Sciatic nerve (tissue), 2 donors: Measurements from ENCODE around the gene UGT1A5. TPM values are rescaled to one million over a fixed set of nuclear protein-coding genes. Genes with fewer than 3 reads are reported as not detected.

Experiments used
- ATAC-seq: fragments of 200-7000 bp; cut with Tn5 transposase; one replicate; pipeline ENCODE4 v1.9.1; 2020; ENCODE audit warnings: mild to moderate bottlenecking, moderate library complexity
- DNase-seq: peaks from one replicate; pipeline ENCODE4 v3.0.0-alpha.2; 2020; ENCODE audit warnings: low spot score
- intact Hi-C: fragments of 100-400 bp; cut with DNase I; formaldehyde crosslinking; loops from one replicate; pipeline ENCODE4 v1.14.2; 2022
- total RNA-seq: library from RNA; stranded (reverse); fragmentation: NEBNext Ultra II Directional; extraction: Animal tissue kit (Norgen Biotek cat#: 25700); gene quantifications from one replicate; pipeline ENCODE4 v1.2.1, GENCODE V29; 2021
- donor health status: DM: no; HTN: no; CAD: no.
- donor health status: DM: no; HTN: no; CAD: no.

The UGT1A5 gene
- not detected for total RNA-seq

- no peak for ATAC-seq
- no peak for DNase-seq
- intact Hi-C loops = no loop called here
Observed at GRCh38 chr2:233712611-233713261, at the start of gene UGT1A5. TSS of gene UGT1A5 (plus strand) at chr2:233712907. CDS start at chr2:233712992, 85 bp downstream.

- intact Hi-C loops = no loop called here
- DNase-seq = no peak
- ATAC-seq = no peak
Observed at GRCh38 chr2:233663911-233664310, 48.8 kb upstream of the UGT1A5 start.

DNA sequence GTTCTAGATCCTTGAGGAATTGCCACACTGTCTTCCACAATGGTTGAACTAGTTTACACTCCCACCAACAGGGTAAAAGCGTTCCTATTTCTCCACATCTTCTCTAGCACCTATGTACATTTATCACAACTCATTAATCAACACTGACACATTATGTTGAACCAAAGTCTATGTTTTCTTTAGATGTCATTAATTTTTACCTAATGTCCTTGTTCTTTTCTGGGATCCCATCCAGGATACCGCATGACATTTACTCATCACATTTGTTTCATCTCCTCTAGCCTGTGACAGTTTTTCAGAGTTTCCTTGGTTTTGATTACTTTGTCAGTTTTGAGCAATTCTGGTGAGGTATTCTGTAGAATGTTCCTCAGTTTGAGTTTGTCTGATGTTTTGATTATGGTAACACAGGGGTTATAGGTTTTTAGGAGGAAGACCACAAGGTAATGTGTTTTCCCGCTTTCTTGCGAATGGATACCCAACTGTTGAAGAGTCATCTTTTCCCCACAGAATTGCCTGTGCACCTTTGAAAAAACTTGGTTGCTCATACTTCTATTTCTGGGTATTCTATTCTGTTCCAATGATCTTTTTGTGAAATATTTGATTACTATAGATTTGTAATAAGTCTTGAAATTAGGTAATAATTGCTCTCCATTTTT, 44.0 kb upstream of the UGT1A5 start:
- DNase-seq (no peak), ATAC-seq (no peak)
- intact Hi-C loops = no loop called here

GRCh38 chr2:233671290-233672161, 41.2 kb upstream of the UGT1A5 start, which contains the start of gene UGT1A9:
TSS of gene UGT1A9 (plus strand) at chr2:233671898. CDS start at chr2:233671935, 37 bp downstream.
- DNase-seq (no peak), ATAC-seq (no peak)
- intact Hi-C loops = no loop called here

DNA sequence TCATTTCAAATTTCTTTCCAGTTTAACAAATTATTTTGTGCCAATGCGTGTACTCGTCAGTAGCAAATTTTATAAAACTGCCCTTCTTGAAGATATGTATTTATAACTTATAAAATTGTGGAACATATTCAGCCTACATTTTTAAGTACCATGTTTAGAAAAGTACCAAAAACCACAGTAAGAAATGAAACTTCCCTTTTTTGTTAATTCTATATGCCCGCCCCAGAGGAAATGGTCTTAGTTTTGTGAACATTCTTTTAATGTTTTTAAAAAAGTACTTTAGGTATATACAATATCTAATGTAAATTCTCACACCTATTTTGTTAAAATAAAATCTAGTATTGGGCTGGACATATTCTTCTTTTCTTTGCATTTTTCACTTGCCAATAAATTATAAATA, 39.8 kb upstream of the UGT1A5 start:
- intact Hi-C loops = no loop called here
- DNase-seq (no peak), ATAC-seq (no peak)

DNA sequence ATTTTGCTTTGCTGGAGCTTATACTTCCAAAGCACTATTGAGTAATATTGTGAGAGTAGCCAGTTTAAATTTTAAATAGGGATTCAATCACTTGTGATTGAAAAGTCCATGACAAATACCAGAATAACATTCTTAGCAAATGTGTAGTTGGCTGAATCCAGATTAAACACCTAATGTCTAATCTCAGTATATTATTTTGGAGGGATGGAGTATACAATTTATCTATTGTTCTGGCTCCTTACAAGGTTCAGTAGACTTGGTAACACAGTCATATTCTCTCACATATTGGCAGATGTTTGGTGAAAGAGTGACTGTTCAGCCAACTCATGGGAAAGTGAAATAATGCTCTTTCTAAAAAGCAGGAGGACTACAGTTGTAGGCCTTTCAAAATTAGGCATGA, 38.8 kb upstream of the UGT1A5 start:
- intact Hi-C loops = no loop called here
- ATAC-seq (no peak), DNase-seq (no peak)

DNA sequence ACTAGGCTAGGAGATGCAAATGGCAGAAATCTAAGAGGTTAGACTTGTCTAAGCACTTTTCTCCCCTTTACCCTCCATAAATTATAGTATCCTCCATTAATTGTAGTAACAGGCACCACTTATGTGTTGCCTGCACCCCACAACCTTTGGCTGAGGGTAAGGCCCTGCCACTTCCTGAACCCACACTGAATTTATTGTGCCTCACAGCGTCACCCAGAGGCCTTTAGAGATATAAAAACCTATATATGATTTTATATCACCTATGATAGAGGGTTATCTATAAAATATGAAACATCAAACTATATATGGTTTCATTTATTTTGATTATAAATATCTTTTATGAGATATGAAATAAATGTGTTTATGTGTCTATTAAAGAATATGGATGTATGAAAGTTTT, 38.4 kb upstream of the UGT1A5 start:
- DNase-seq (no peak), ATAC-seq (no peak)
- intact Hi-C loops = no loop called here

GRCh38 chr2:233674995-233675394, 37.7 kb upstream of the UGT1A5 start:
- DNase-seq = no peak
- intact Hi-C loops = no loop called here
- ATAC-seq = no peak

- intact Hi-C loops = no loop called here
- no peak for ATAC-seq
- DNase-seq = no peak
Observed at GRCh38 chr2:233676046-233676445, 36.7 kb upstream of the UGT1A5 start.

- intact Hi-C loops = no loop called here
- DNase-seq (no peak), ATAC-seq (no peak)
Observed at GRCh38 chr2:233679196-233679595, 33.5 kb upstream of the UGT1A5 start.

GRCh38 chr2:233680361-233681045, 32.2 kb upstream of the UGT1A5 start:
- intact Hi-C loops = no loop called here
- DNase-seq = no peak
- ATAC-seq = no peak

DNA sequence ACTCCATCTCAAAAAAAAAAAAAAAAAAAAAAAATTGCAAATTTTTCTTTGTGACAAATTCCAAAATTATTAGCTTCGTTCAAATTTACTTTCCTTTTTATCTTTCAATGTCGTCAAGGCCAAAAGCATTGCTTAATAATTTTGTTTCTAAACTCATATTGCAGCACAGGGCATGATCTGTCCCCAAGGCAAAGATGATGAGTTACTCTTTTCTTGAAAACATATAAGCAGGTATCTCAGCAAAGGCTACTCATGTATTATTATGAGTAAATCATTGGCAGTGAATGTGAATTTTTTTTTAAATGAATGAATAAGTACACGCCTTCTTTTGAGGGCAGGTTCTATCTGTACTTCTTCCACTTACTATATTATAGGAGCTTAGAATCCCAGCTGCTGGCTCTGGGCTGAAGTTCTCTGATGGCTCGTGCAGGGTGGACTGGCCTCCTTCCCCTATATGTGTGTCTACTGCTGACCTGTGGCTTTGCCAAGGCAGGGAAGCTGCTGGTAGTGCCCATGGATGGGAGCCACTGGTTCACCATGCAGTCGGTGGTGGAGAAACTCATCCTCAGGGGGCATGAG, 31.1 kb upstream of the UGT1A5 start, which contains the start of gene UGT1A7:
UGT1A7 (plus strand) TSS at position 381 of the 579 bp plus-strand sequence; CDS start at position 418, 37 bp downstream.
- ATAC-seq (no peak), DNase-seq (no peak)
- intact Hi-C loops = no loop called here

GRCh38 chr2:233684640-233685039, 28.1 kb upstream of the UGT1A5 start:
- DNase-seq (no peak), ATAC-seq (no peak)
- intact Hi-C loops = no loop called here

GRCh38 chr2:233686928-233687327, 25.8 kb upstream of the UGT1A5 start:
- intact Hi-C loops = no loop called here
- ATAC-seq (no peak), DNase-seq (no peak)

GRCh38 chr2:233688341-233688740, 24.4 kb upstream of the UGT1A5 start:
- intact Hi-C loops = no loop called here
- no peak for DNase-seq
- ATAC-seq = no peak

GRCh38 chr2:233689031-233689430, 23.7 kb upstream of the UGT1A5 start:
- no peak for ATAC-seq
- intact Hi-C loops = no loop called here
- no peak for DNase-seq

DNA sequence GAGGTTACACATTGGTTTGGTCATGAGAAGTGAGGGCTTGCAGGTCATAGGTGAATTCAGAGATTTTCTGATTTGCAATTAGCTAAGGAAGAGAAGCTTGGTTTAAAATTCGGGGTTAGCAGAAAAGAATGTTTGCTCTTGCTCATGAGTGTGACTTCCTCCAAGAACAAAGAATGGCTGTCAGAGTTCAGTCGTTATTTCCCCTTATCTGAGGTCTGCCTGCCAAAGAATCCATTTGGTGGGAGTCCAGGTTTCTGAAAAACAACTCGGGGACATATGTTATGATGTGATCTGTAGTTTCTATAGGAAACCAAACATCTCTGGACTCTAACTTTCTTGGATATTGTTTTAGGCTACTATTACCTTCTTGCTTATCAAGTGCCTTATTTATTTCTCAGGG, 23.2 kb upstream of the UGT1A5 start:
- no peak for DNase-seq
- no peak for ATAC-seq
- intact Hi-C loops = no loop called here

GRCh38 chr2:233690444-233690843, 22.3 kb upstream of the UGT1A5 start:
- intact Hi-C loops = no loop called here
- ATAC-seq (no peak), DNase-seq (no peak)
